Suprapubic skin (tissue), 4 donors: Measurements from ENCODE around the gene SEMA3F.

ENCODE experiments used
- CTCF ChIP-seq, 2 donors: fragments of 200-600 bp in 1 of 2; fragments of 450-650 bp in 1 of 2; sonication (generic) in 1 of 2; IDR thresholded peaks; one replicate each; pipeline ENCODE4 v1.5.1; 2016 to 2019; ENCODE audit warnings: antibody characterized with exemption in 2 of 2, mild to moderate bottlenecking in 1 of 2, moderate library complexity in 1 of 2
- POLR2A ChIP-seq, 2 donors: fragments of 450-650 bp; IDR thresholded peaks; one replicate each; pipeline ENCODE4 v1.6.1; 2017; ENCODE audit warnings: antibody characterized with exemption in 2 of 2, mild to moderate bottlenecking in 2 of 2, moderate library complexity in 2 of 2
- POLR2AphosphoS5 ChIP-seq, 3 donors: sonication (generic); formaldehyde crosslinking; IDR thresholded peaks; one replicate each; pipeline ENCODE4 v1.6.1; 2017; ENCODE audit warnings: antibody characterized with exemption in 3 of 3

- TF ChIP-seq POLR2A (IDR thresholded peaks at IDR 0.05) (no peak), POLR2AphosphoS5 (IDR thresholded peaks at IDR 0.05) (no peak), CTCF (IDR thresholded peaks at IDR 0.05) (no peak)
Measured at GRCh38 chr3:50203809-50204803, 49.0 kb downstream of the SEMA3F start.
